Trophoblast cell (in vitro differentiated cells and primary cell): ENCODE results near the gene FCRL2.
"Not testable (repeated sequence)": the region's sequence is repeated elsewhere in the genome, so short reads cannot be mapped to it uniquely, and the experiment has no call there.

Source experiments
- DNase-seq, 2 donors: peaks; one replicate each; pipeline ENCODE4 v3.0.0-alpha.2; 2016
- H2AFZ ChIP-seq: 2 replicates; pipeline ENCODE4 v1.6.1; 2013; ENCODE audit warnings: low read length, moderate library complexity, mild to moderate bottlenecking; ENCODE audit not compliant: insufficient read depth, poor library complexity
- H2AK5ac ChIP-seq: 2 replicates; pipeline ENCODE4 v1.6.1; 2013; ENCODE audit warnings: mild to moderate bottlenecking, low read length
- H2BK120ac ChIP-seq: 2 replicates; pipeline ENCODE4 v1.6.1; 2013; ENCODE audit warnings: low read length, mild to moderate bottlenecking, moderate library complexity; ENCODE audit not compliant: insufficient read depth, poor library complexity
- H2BK12ac ChIP-seq: 2 replicates; pipeline ENCODE4 v1.6.1; 2013; ENCODE audit warnings: mild to moderate bottlenecking, low read length, moderate library complexity
- H2BK5ac ChIP-seq: 2 replicates; pipeline ENCODE4 v1.6.1; 2013; ENCODE audit warnings: low read length, low read depth, moderate library complexity, mild to moderate bottlenecking; ENCODE audit not compliant: poor library complexity
- H3K14ac ChIP-seq: 2 replicates; pipeline ENCODE4 v1.6.1; 2013; ENCODE audit warnings: mild to moderate bottlenecking, low read length
- H3K18ac ChIP-seq: 2 replicates; pipeline ENCODE4 v1.6.1; 2013; ENCODE audit warnings: mild to moderate bottlenecking, low read length
- H3K23ac ChIP-seq: 2 replicates; pipeline ENCODE4 v1.6.1; 2013; ENCODE audit warnings: low read length
- H3K27ac ChIP-seq: 2 replicates; pipeline ENCODE4 v1.5.1; 2013; ENCODE audit warnings: low read depth, mild to moderate bottlenecking, inconsistent platforms, low read length, moderate library complexity
- H3K27me3 ChIP-seq: 2 replicates; pipeline ENCODE4 v1.6.1; 2013; ENCODE audit warnings: inconsistent platforms, mild to moderate bottlenecking, low read length, moderate library complexity; ENCODE audit not compliant: insufficient read depth
- H3K36me3 ChIP-seq, 2 experiments: 1 replicate in 1 of 2; 2 replicates in 1 of 2; pipeline ENCODE4 v1.6.1; 2013; ENCODE audit warnings: low read length in 2 of 2, mild to moderate bottlenecking in 2 of 2, moderate library complexity in 1 of 2; ENCODE audit not compliant: insufficient read depth in 2 of 2, control insufficient read depth in 1 of 2
- H3K4ac ChIP-seq: 2 replicates; pipeline ENCODE4 v1.6.1; 2013; ENCODE audit warnings: low read depth, mild to moderate bottlenecking, low read length, moderate library complexity
- H3K4me1 ChIP-seq, 2 experiments: 1 replicate in 1 of 2; 2 replicates in 1 of 2; pipeline ENCODE4 v1.6.1; 2013; ENCODE audit warnings: low read length in 2 of 2, mild to moderate bottlenecking in 2 of 2, moderate library complexity in 1 of 2; ENCODE audit not compliant: insufficient read depth in 2 of 2, control insufficient read depth in 1 of 2
- H3K4me2 ChIP-seq: 2 replicates; pipeline ENCODE4 v1.6.1; 2013; ENCODE audit warnings: inconsistent platforms, mild to moderate bottlenecking, low read length, moderate library complexity
- H3K4me3 ChIP-seq: 2 replicates; pipeline ENCODE4 v1.5.1; 2013; ENCODE audit warnings: mild to moderate bottlenecking, low read depth, low read length, inconsistent platforms
- H3K79me1 ChIP-seq: one replicate; pipeline ENCODE4 v1.6.1; 2013; ENCODE audit warnings: low read length
- H3K79me2 ChIP-seq: 2 replicates; pipeline ENCODE4 v1.6.1; 2013; ENCODE audit warnings: low read length, mild to moderate bottlenecking; ENCODE audit not compliant: control insufficient read depth, insufficient read depth, poor library complexity
- H3K9ac ChIP-seq: 2 replicates; pipeline ENCODE4 v1.6.1; 2013; ENCODE audit warnings: mild to moderate bottlenecking, low read length
- H3K9me3 ChIP-seq: 2 replicates; pipeline ENCODE4 v1.6.1; 2013; ENCODE audit warnings: low read depth, mild to moderate bottlenecking, control low read depth, inconsistent platforms, low read length; ENCODE audit not compliant: insufficient read depth
- H4K12ac ChIP-seq: 2 replicates; pipeline ENCODE4 v1.6.1; 2013; ENCODE audit warnings: low read depth, mild to moderate bottlenecking, low read length, moderate library complexity
- H4K8ac ChIP-seq: 2 replicates; pipeline ENCODE4 v1.6.1; 2013; ENCODE audit warnings: low read depth, mild to moderate bottlenecking, low read length, moderate library complexity
- H4K91ac ChIP-seq: one replicate; pipeline ENCODE4 v1.6.1; 2013; ENCODE audit warnings: low read depth, mild to moderate bottlenecking, low read length, moderate library complexity
- WGBS: extraction: QIAGEN DNeasy Blood & Tissue Kit; methylation state at CpG from one replicate; pipeline ENCODE4 v1.1.7; 2013; ENCODE audit warnings: missing lambda C conversion rate; ENCODE audit not compliant: insufficient read length, insufficient coverage; ENCODE audit errors: extremely low coverage; 5-methylcytosine and 5-hydroxymethylcytosine counted together

Gene FCRL2

DNA sequence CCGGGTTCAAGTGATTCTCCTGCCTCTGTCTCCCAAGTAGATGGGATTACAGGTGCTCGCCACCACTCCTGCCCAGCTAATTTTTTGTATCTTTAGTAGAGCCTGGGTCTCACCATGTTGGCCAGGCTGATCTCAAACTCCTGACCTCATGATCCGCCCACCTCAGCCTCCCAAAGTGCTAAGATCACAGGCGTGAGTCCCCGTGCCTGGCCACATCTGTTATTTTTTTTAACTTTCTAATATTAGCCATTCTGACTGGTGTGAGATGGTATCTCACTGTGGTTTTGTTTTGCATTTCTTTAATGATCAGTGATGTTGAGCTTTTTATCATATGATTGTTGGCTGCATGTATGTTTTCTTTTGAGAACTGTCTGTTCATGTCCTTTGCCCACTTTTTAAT lies 40.9 kb downstream of the FCRL2 start:
- not testable (repeated sequence) for H3K36me3 ChIP-seq, H3K18ac ChIP-seq, H3K4me2 ChIP-seq, H3K79me2 ChIP-seq, H3K4me1 ChIP-seq, H3K23ac ChIP-seq, H3K79me1 ChIP-seq, H3K4me3 ChIP-seq, H3K27me3 ChIP-seq, H3K4ac ChIP-seq, H3K9ac ChIP-seq, H2BK5ac ChIP-seq, H3K27ac ChIP-seq, H2BK120ac ChIP-seq, H4K91ac ChIP-seq, H3K14ac ChIP-seq, H2AFZ ChIP-seq, H2BK12ac ChIP-seq, H3K9me3 ChIP-seq, H4K8ac ChIP-seq, DNase-seq, H4K12ac ChIP-seq, H2AK5ac ChIP-seq
- WGBS: no CpG with 5 or more reads among the region's 5 CpGs

DNA sequence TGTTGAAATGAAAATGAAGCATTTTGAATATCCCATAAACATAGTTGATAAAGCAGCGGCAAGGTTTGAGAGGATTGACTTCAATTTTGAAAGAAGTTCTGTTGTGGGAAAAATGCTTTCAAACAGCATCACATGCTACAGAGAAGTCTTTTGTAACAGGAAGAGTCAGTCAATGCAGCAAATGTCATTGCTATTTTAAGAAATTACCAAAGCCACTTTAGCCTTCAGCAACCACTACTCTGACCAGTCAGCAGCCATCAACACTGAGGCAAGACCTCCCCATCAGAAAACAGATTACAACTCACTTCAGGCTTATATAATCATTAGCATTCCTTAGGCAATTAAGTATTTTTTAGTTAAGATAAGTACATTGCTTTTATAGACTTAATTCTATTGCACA lies 42.6 kb downstream of the FCRL2 start:
- Histone ChIP-seq H3K4me2 (no peak overlapping the region), H3K4ac (no peak overlapping the region), H3K9me3 (no peaks in the 10 kb centered on the region), H3K79me2 (no peaks in the 10 kb centered on the region), H2BK5ac (no peak overlapping the region), H2AFZ (no peak overlapping the region), H2BK12ac (no peak overlapping the region), H3K27ac (no peak overlapping the region), H3K27me3 (no peaks in the 10 kb centered on the region), H3K4me3 (no peak overlapping the region), H4K12ac (no peak overlapping the region), H3K23ac (no peak overlapping the region), H3K14ac (no peak overlapping the region), H3K79me1 (no peaks in the 10 kb centered on the region), H3K18ac (no peak overlapping the region), H2BK120ac (no peak overlapping the region), H3K4me1 (no peaks in the 10 kb centered on the region), H3K36me3 (no peaks in the 10 kb centered on the region), H4K91ac (no peak overlapping the region), H3K9ac (no peak overlapping the region), H2AK5ac (no peak overlapping the region), H4K8ac (no peak overlapping the region)
- no CpG with 5 or more reads among the region's 1 CpG for WGBS
- DNase-seq: peak in 1 of 2 donors; percentile 9

DNA sequence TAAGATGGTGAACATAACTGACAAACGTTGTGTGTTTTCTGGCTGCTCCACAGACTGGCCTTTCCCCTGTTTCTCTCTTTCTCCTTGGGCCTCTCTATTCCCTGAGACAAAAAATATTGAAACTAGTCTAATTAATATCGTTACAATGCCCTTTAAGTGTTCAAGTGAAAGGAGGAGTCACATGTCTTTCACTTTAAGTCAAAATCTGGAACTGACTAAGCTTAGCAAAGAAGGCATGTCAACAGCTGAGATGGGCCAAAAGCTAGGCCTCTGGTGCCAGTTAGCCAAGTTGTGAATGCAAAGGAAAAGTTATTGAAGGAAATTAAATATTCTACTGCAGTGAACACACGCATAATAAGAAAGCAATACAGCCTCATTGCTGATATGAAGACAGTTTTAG lies 44.2 kb downstream of the FCRL2 start:
- no peak overlapping the region for H2BK120ac ChIP-seq
- no peaks in the 10 kb centered on the region for H3K36me3 ChIP-seq
- H3K4ac ChIP-seq: no peak overlapping the region
- H4K91ac ChIP-seq: no peak overlapping the region
- no peak overlapping the region for H3K14ac ChIP-seq
- no peak overlapping the region for H4K12ac ChIP-seq
- H3K27me3 ChIP-seq: no peaks in the 10 kb centered on the region
- H3K9me3 ChIP-seq: no peaks in the 10 kb centered on the region
- H3K27ac ChIP-seq: no peak overlapping the region
- H3K79me1 ChIP-seq: no peaks in the 10 kb centered on the region
- H3K23ac ChIP-seq: no peak overlapping the region
- no peak overlapping the region for H2BK12ac ChIP-seq
- H3K18ac ChIP-seq: no peak overlapping the region
- no peak overlapping the region for H3K4me3 ChIP-seq
- H3K4me2 ChIP-seq: no peak overlapping the region
- H2AFZ ChIP-seq: no peak overlapping the region
- H2AK5ac ChIP-seq: no peak overlapping the region
- H3K9ac ChIP-seq: no peak overlapping the region
- H3K79me2 ChIP-seq: no peaks in the 10 kb centered on the region
- H3K4me1 ChIP-seq: no peaks in the 10 kb centered on the region
- H2BK5ac ChIP-seq: no peak overlapping the region
- no peak for DNase-seq
- H4K8ac ChIP-seq: no peak overlapping the region
- no CpG with 5 or more reads among the region's 3 CpGs for WGBS

DNA sequence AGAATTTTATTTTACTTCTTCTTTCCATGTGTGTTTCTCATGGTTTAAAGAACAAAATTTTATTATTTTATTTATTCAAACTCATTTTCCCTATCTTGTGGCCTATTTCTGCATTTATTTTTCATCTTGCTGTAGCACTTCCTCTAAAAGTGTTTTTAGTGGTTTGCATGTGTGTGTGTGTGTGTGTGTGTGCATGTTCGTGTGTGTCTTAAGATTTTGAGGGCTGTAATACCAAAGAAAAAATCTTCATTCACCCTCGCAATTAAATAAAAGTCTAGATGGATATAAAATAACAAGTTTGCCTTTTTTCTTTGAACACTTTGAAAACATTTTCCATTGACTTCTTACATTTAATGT lies 51.7 kb downstream of the FCRL2 start:
- no peak overlapping the region for H4K91ac ChIP-seq
- H3K27me3 ChIP-seq: no peaks in the 10 kb centered on the region
- no peaks in the 10 kb centered on the region for H3K4me1 ChIP-seq
- H4K8ac ChIP-seq: no peak overlapping the region
- H3K9ac ChIP-seq: no peak overlapping the region
- peaks cover 0 to 3% of the 10 kb centered on the region in 2 experiments for H3K36me3 ChIP-seq
- H3K4me2 ChIP-seq: no peak overlapping the region
- H3K4ac ChIP-seq: no peak overlapping the region
- H2AK5ac ChIP-seq: no peak overlapping the region
- H3K14ac ChIP-seq: no peak overlapping the region
- H3K79me2 ChIP-seq: no peaks in the 10 kb centered on the region
- no peak overlapping the region for H4K12ac ChIP-seq
- no peak for DNase-seq
- no peak overlapping the region for H3K23ac ChIP-seq
- H2AFZ ChIP-seq: no peak overlapping the region
- no peak overlapping the region for H2BK12ac ChIP-seq
- H2BK5ac ChIP-seq: no peak overlapping the region
- no peak overlapping the region for H3K18ac ChIP-seq
- no peak overlapping the region for H3K4me3 ChIP-seq
- H3K79me1 ChIP-seq: no peaks in the 10 kb centered on the region
- no CpG with 5 or more reads among the region's 2 CpGs for WGBS
- H2BK120ac ChIP-seq: no peak overlapping the region
- H3K9me3 ChIP-seq: peaks cover 6% of the 10 kb centered on the region
- H3K27ac ChIP-seq: no peak overlapping the region
